HG03108 (cell line): Measurements from ENCODE around the gene SIRT2.

ENCODE experiments used
- ATAC-seq: cut with Tn5 transposase; IDR thresholded peaks from one replicate; pipeline ENCODE4 v1.9.1; 2021; ENCODE audit warnings: moderate library complexity; ENCODE audit not compliant: unreplicated experiment

SIRT2 gene

DNA sequence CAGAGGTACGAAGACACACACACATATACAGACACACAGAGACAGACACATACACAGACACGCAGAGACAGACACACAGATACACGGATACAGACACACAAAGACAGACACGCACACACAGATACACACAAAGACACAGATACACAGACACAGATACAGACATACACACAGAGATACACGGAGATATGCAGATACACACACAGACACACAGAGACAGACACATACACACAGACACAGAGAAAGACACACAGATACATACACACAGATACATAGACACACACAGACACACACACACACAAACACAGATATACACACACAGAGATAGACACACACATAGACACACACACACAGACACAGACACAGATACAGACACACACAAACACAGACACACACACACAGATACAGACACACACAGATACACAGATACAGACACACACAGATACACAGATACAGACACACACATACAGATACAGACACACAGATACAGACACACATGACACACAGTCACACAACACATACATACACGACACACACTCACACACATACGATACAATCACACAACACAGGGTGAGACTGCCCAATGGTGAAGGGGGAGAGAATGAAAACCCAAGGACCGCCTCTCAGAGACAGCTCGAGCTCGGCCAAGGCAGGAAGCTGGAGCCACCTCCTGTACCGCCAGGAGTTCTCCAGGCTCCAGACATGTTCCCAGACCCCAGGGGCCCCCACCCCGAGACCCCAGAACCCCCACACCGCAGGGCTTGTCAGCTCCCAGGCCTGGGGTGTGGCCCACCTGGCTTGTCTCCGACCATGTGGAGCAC lies 21.4 kb upstream of the SIRT2 start:
- ATAC-seq = no peak

DNA sequence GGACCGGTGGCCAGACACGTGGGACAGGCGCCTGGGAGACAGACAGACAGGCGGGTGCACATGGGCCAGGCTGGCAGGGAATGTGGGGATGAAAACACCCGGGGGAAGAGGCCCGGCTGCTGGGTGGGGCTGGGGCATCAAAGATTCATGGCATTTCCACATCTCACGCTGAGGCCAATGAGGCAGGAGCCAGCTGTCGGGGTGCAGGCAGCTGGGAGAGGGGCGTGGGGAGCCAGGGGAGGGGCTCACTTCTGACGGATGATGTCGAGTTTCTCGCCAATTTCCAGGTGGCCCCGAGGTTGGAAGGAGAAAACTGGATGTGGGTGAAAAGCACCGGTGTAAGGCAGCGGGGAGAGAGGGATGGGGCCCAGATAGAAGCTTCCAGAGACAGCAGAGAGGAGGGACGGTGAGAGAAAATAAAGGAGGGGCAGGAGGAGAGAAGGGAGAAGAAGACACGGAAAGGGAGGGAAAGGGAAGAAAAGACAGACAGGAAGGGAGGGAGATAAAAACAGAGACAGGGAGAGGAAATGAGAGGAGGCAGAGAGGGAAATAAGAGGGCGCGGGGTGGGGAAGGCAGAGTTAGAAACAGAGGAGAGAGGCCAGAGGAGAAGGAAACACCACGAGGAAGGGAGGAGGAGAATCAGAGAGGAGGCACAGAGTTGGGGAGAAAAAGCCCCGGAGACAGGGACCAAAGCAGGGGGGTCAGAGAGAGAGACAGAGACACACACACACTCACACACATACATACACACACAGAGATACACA lies 20.6 kb upstream of the SIRT2 start:
- no peak for ATAC-seq

DNA sequence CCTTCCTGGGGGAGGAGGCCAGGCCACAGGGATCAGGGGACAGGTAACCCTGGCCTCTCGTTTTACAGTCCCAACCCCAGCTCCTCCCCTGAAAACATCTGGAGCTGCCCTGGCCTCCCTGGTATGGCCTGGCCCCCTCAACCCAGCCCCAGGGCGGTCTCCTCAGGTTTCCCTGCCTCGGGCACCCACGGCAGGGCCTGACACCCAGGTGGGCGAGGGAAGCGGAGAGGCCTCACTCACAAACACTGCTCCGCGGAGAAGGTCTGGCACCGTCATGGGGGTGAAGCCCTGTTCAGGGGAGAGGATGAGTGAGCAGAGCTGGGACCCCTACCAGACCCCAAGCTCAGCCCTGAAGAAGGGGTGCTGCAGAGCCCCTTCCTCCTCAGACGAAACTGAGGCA lies 19.1 kb upstream of the SIRT2 start:
- no peak for ATAC-seq

DNA sequence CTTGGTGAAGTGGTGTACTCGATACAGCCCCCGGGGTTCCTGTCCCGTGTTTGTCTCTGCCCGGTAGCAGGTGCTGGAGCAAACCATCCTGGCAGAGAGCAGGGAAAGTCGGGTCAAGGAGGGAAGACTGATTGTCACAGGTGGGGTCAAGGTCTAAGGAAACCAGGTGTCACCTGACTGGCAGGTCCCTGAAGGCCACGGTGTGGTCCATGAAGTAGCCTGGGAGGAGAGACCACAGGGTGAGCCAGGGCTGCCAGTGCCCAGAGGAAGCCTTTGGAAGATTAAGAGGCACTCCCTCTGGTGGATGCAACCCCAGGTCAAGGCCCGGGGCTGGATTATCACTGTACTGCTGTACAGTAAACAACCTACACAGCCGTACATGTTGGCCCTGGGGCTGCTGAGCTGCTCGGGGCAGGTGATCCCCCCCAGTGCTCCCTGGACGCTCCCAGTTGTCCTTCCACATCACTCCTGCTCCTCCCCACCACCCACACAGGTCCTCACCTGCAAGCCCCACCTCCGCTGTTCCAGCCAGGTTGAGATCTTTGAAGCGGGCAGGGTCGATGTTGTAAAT lies 18.6 kb upstream of the SIRT2 start:
- no peak for ATAC-seq

DNA sequence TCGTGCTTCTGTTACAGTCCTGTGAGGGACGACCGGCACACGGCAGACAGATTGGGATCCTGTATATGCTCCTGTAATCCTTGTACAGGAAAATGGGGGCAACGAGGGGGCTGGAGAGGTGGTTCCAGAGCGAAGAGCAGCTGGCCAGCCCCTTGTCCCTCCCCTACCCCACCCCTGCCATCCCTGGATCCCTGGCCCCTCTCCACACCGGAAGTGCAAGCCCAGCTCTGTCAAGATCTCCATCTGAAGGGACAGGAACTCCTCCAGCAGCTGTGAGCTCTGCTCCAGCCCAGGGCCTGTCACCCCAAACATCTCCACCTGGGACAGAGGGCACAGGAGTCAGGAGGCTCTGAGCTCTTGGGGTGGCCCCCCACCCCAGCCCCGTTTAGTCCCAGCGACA lies 18.1 kb upstream of the SIRT2 start:
- ATAC-seq = no peak

DNA sequence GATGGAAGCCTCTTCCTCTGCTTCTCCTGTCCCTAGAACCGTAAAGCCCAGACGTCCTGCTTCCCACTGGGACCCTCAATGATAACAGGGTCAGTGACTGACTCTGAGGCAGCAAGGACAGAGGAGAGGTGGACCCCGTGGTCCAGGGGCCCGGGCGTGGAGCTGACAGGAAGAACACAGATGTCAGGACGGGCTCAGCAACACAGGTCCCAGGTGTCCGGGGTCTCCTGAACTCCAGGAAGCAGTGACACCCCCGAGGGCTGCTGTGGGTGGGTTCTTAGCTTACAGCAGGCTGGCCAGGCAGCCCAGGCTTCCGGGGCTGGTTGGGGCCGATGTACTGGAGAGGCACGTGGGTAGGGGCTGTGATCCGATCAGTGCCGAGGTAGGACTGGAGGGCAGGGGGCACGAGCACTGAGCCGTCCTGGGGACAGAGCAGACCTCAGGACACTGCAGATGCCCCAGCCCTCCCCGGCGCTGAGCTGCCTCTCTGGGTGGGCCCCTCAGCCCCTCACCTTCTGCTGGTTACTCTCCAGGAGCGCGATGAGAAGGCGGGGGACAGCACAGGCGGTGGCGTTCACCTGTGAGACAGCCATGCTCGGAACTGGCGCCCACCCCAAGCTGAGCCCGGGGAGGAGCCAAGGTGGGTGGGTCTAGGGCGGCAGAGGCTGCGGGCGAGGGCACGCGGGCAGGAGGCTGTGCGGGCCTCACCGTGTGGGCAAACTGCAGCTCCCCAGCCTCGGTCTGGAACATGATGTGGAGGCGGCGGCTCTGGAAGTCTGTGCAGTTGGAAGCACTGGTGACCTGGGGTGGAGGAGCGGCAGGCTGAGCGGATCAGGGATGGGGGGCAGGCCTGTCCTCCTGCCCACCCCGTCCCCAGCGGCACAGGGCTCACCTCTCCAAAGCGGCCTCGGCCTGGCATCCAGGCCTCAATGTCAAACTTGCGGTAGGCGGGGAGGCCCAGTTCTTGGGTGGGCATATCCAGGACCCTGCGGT lies 16.2 kb upstream of the SIRT2 start:
- no peak for ATAC-seq

DNA sequence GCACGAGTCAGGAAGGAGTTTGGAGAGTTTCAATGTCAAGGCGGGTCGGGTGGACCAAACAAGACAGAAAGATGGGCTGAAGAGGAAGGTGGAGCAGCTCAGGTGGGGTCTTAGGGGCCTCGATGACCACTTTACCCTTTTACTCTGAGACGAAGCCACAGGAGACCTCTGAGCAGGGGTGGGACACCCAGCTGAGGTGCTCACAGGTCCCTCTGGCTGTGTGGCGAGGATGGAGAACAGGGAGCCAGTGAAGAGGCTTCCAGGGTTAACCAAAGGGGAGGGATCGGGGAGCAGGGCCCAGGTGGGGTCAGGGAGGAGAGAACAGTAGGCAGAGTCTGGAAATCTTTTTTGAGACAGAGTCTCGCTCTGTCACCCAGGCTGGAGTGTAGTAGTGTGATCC lies 14.5 kb upstream of the SIRT2 start:
- ATAC-seq = no peak

DNA sequence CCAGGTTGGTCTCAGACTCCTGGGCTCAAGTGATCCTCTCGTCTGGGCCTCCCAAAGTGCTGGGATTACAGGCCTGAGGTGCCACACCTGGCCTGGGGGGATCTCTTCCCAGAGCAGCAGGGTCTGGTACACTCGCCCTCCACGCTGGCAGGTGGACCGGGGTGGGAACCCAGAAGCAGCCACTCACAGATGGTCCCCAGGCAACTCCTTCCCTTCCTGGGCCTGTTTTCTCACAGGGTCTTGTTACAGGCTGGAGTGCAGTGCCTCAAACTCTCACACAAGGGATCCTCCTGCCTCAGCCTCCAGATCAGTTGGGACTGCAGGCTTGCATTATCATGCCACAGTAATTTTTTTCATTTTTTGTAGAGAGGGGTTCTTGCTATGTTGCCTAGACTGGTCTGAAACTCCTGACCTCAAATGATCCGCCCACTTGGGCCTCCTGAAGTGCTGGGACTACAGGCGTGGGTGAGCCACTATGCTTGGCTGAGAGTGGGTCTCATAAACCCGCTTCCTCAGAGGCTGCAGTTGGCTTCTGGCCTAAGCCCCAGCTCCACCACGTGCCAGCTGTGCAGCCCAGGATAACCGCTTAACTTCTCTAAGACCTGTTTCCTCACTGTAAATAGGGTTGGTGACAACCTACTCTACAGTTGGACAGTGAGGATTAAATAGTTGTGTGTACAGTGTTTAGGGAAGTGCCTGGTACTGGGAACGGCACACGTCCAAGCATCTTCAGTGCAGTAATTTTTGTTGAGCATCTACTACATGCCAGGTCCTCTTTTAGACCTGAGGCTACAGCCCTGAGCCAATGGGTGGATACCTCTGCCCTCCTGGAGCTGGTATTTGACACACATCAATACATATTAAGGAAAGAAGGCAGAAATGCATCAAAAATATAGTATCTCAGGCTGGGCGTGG lies 13.4 kb upstream of the SIRT2 start:
- no peak for ATAC-seq

DNA sequence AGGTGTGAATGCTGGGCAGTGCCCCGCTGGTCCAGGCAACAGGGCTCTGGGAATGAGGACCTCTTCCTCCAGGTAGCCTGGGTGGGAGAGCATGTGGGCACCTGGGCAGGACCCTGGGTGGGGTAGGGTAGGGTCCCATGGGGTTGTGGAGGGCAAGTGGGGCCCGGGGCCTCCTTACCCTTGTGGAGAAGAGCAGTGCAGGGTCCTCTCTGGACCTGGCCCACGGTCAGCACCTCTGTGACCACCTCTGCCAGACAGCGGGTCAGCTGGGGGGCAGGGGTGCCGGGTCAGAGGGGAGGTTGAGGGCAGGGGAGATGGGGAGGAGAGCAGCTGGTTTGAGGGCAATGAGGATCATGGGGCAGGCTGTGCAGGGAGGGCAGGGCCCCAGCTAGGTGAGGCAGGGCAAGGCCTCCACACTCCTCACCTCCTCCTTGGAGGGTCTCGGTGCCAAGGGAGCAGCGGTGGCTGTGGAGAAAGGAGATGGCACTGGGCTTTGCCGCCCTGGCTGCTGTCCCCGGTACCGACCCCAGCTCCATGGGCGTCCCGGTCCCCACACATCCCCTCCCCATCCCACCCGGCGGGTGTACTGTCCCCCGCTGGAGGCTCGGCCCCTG lies 12.1 kb upstream of the SIRT2 start:
- no peak for ATAC-seq

DNA sequence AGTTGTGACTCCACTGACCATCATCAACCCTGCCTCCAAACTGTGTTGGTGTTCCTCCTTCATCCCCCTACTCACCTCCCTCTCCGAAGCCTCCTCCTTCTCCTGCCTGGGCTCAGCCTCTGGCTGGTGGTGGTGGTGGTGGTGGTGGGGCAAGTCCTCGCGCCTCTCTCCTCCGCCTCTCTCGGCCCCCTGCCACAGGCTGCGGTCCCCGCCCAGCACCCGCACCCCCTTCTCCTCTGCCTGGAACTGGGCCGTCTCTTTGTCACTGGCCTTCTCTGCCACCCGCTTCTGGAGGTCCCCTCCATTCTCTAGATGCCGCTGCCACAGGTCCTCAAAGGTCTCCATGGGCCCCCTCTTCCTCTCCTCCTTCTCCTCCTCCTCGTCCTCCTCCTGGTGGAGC lies 11.1 kb upstream of the SIRT2 start:
- no peak for ATAC-seq

DNA sequence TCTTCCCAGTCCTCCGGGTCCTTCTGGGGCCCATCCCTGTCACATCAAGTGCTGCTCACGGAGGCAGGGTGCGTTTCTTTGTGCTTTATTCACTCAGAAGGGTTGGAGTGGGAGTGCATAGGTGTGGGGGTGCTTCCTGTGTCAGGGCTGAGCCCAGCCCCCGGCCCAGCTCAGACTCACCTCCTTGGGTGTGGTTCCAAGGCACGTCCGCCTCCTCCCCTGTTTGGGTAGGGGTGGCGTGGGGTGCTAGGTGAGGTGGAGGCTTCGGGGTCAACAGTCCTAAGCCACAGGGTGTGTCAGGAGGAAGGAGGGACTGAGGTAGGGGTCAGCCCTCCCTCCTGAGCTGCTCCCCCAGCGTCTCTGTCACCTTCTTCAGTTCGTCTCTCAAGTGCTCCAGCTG lies 9.5 kb upstream of the SIRT2 start:
- ATAC-seq = no peak

DNA sequence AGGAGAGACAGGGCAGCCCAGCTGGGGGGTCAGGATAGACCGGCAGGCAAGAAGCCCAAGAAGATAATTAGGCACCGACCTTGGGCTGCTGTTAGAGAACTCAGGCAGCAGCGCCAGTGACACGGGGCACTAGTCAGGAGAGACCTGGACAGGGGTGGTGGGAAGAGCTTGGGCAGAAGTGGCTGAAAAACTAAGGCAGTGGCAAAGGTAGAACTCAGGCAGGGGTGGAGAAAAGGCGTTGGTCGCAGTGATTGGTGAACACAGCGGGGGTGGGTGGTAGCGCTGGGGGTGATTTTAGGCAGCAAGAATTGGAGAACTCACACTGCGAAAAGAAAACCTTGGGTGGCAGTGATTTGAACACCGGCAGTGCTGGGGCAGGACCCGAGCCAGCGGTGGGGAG lies 8.3 kb upstream of the SIRT2 start:
- no peak for ATAC-seq

DNA sequence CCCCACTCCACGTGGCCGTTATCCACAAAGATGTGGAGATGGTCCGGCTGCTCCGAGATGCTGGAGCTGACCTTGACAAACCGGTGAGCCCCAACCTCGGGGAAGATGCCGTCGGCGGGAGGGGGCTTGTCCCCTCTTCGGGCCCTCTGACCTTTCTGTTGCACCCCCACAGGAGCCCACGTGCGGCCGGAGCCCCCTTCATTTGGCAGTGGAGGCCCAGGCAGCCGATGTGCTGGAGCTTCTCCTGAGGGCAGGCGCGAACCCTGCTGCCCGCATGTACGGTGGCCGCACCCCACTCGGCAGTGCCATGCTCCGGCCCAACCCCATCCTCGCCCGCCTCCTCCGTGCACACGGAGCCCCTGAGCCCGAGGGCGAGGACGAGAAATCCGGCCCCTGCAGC lies 7.8 kb upstream of the SIRT2 start:
- no peak for ATAC-seq

DNA sequence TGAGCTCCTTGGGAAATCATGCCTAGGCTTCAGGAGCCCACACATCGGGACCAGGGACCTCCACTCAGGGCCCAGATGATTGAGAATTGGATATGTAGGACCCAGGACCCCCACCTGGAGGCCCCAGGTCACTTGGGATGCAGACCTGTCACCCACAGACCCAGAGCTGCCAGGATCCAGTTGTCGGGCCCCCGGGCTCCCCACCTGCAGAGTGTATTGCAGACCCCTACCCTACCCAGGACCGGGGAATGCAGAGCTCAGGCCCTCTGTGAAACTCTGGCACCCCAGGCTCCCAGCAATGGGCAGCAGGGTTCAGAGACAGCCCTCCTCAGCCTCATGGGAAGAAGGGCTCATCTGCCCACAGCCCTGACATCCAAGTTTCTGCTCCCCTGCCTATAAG lies 6.2 kb upstream of the SIRT2 start:
- no peak for ATAC-seq

DNA sequence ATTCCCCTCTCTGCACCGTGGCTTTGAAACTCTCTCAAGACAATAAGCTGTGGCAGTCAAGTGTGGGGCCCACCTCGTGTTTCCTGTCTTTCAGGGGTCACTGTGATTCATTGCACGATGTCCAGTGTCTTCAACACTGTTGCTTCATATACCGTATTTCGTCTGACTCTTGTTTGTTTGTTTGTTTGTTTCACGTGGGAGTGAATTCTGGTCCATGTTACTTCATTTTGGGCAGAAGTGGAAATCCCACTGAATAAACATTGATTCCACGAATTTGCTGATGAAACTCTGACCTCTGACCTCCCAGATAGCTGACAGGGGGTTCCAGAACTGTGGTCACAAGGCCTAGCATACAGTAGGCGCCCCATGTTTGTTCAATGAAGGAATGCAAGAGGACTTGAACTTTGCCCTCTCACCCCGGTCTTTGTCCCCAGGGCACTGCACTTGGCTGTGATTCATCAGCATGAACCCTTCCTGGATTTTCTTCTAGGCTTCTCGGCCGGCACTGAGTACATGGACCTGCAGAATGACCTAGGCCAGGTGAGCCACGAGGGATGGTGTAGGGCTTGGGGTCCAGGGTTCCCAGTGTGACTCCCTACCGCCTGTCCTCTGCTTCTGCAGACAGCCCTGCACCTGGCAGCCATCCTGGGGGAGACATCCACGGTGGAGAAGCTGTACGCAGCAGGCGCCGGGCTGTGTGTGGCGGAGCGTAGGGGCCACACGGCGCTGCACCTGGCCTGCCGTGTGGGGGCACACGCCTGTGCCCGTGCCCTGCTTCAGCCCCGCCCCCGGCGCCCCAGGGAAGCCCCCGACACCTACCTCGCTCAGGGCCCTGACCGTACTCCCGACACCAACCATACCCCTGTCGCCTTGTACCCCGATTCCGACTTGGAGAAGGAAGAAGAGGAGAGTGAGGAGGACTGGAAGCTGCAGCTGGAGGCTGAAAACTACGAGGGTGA lies 5.4 kb upstream of the SIRT2 start:
- no peak for ATAC-seq

DNA sequence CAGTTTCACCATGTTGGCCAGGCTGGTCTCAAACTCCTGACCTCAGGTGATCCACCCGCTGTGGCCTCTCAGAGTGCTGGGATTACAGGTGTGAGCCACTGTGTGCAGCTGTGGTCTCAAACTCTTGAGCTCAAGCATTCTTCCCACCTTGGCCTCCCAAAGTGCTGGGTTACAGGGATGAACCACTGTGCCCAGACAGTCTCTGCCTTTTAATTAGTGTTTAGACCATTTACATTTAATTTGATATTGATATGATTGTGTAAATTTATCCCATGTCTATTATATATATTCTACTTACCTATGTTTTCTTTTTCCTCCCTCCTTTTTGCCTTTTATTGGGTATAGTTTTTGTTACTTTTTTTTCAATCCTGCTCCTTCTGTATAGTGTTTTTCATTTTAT lies 2.3 kb upstream of the SIRT2 start:
- ATAC-seq = no peak

DNA sequence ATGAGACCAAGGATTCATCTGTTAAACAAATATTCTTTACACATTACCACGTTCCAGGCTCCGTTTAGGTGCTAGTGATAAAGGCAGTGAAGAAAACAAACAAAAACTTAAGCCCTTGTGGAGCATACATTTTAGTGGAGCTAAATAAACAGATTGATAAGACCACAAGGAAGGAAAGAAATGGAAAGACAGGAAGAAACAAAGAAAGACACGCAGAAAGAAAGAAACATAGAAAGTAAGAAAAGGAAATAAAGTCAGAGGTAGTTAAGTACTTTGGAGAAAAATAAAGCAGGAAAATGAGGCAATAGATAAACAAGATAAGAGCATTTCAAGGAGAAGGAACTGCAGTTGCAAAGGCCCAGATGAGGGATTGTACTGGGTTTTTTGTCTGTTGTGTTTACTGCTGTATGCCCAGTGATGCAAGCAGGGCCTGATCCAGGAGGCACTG lies 1.3 kb upstream of the SIRT2 start:
- ATAC-seq = no peak

DNA sequence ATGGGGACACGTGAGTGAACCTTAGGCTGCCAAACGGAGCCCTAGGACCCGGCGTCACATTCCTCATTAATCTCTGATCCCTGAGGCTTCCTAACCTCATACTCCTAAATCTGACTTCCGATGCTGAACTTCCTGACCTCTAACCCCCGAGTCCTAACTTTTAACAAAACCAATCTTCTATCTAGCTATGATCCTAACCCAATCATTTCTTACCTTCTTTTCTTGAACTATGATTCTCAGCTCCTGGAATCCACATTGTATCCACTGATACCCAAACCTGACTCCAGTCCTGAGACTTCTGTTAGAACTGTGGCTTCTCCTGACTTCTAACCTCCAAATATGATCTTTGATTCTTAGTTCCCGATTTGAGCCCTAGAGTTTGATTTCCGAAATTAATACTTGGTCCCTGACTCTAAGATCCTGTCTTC lies 798 bp upstream of the SIRT2 start:
- ATAC-seq = no peak
